Right kidney (tissue), 1 donor: ENCODE results near the gene TACSTD2.
A peak's percentile ranks its signal among the peaks of the same experiment; 100 is the strongest.
"Not testable (repeated sequence)": the region's sequence is repeated elsewhere in the genome, so short reads cannot be mapped to it uniquely, and the experiment has no call there.

Experiments
- DNase-seq: peaks from one replicate; pipeline ENCODE4 v3.0.0-alpha.2; 2016

TACSTD2 gene

DNA sequence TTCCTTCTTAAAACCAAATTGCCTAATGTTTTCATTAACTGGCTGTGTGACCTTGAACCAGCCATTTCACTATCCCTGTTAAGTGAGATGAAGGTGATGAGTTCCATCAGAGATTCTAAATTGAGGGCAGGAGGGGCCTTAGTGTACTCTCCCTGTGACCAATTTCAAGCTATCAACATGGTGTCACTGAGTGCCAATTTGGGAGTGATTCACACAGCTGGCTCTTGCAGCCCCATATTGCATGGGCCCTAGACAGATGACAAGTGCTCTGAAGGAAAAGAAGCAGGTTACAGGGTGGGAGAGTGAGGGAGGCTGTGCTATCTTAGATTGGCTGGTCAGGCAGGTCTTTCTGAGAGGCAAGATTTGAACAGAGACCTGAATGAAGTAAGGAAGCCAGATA, 13.0 kb upstream of the TACSTD2 start:
- no peak for DNase-seq

DNA sequence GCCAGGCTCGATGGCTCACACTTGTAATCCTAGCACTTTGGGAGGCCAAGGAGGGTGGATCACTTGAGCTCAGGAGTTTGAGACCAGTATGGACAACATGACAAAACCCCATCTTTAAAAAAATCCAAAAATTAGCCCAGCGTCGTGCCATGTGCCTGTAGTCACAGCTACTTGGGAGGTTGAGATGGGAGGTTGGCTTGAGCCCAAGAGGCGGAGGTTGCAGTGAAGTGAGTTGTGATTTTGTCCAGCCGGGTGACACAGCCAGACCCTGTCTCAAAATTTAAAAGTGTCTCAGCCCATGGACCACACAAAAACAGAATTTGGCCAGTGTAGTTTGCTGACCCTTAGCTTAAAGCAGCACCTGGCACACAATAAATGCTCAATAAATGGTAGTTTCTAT, 11.3 kb upstream of the TACSTD2 start:
- DNase-seq = no peak

GRCh38 chr1:58587667-58588066, 10.6 kb upstream of the TACSTD2 start:
- DNase-seq = no peak

DNA sequence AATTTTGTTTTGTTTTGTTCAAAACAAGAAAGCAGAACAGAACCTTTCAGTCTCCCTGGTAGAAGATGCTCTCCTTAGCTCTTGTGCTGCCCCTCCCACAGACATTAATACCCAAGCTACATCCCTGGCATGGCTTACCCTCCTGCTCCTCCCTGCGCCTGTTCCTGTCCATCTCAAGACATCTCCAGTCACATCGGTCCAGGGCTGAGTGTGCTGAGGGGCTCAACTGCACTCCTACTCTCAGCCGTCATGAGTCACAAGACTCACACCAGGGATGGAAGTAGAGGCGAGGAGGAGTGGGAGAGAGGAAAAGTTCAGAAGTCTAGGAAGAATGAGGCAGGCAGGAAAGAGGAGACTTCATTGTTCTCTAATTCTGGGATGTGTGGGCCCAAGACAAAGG, 9.2 kb upstream of the TACSTD2 start:
- DNase-seq = no peak

DNA sequence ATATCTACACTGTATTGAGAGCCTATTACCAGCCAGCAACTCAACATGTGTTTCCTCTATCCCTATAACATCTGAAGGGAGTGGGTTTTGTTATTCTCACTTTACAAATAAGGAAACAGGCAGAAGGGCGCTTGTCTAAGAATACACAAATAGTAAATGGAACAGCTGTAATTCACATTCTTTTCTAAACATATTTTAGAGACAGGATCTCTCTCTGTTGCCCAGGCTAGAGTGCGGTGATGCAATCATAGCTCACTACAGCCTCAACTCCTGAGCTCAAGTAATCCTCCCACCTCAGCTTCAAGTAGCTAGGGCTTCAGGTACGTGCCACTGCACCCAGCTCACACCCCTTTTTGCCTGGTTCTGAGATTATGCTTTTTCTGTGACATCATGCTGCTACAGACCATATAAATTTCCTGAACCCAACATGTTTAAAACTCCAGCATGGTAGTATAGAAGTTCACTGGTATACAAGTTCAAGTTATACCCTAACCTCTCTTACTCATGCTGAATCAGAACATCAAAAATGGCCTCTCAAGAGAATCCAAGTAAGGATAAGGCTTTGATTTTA, 8.6 kb upstream of the TACSTD2 start:
- DNase-seq = no peak

DNA sequence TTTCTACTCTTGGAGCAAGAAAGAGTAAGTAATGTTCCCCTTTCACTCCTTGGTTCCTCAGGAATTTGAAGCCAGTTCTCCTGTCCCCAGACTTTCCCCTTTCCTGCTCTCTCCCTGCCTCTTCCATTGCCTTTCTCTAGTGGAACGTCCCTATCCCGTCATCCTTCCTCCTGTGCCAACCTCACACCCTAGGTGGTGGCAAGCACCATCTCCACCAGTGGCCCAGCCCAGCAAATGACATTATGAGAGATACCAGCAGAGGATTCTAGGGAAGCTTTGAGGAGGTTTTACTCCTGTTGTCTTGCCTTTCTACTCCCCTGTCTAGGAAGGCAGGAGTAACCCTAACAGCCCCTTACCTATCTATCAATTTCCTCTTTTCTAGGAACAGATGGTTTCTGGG, 8.1 kb upstream of the TACSTD2 start:
- no peak for DNase-seq

DNA sequence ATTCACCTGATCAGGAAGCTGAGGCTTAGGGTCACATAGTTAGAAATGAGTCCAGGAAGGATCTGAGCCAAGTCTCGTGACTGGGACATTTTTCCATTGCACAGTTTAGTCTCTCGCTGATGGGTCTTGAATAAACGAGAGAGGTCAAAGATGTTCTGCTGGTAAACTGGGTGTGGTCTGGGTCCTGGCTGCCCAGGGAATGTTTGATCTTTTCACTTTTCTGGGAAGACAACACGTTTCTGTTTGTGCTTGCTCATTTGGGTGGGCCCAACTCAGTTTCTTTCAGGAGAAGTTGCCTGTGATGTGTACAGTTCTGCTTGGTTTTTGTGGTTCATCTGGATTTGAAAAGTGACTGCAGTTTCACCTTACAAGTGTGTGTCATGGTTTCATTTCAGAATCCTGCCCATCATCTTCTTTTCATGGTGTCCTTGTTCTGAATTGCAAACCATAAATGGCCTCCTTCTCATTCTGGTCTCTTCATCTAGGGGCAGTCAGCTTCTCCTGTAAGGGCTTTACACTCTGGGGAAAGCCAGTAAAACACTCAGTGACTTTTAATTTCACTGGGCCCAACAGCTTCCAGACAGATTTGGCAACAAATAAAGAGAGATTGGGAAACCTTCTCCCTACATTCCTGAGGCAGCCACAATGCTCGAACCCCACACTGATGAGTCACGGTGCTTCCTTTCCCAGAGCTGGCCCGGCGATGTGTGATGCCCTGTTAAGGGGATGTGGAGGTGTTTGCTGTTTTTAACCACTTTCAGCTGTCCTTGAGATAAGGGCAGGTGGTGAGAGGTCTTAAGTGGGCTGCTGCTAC, 7.2 kb upstream of the TACSTD2 start:
- DNase-seq = no peak

DNA sequence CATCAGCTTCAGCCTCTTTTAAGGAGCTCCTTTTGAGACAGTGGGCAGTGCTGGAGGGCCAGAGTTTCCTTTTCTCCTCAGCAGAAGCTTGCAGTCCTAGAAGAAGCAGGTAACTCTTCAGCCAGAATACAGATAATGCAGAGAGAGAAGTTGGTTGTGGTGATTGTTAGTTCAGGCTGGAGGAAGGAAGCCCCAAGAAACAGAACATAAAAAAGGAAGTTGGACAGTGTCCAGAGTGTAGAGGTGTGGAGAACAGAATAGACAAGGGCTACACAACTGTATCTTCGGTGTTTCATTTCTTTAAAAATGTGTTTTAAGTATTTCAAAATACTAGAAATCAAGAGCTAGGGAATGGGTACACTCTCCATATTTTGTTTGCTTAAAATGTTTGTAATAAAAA, 6.4 kb upstream of the TACSTD2 start:
- DNase-seq = no peak

- DNase-seq = not testable (repeated sequence)
Measured at GRCh38 chr1:58582143-58582542, 5.1 kb upstream of the TACSTD2 start.

DNA sequence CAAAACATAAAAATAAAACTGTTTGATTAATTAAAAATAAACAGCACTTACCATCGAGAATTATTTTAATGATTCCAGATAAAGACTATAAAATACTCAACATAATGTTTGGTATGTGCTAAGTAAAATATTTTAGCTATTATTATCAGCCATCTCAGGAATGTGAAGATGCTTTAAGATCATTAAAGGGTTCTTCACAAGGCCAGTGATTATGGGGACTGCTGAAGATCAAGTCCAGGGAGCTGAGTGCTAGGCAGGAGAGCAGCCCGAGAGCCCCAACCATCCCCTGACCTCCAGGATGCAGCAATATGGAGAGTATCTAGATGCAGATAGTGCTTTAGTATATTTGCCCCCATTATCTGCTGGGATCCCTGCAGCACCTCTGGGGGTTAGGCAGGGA, 4.6 kb upstream of the TACSTD2 start:
- DNase-seq = no peak

DNA sequence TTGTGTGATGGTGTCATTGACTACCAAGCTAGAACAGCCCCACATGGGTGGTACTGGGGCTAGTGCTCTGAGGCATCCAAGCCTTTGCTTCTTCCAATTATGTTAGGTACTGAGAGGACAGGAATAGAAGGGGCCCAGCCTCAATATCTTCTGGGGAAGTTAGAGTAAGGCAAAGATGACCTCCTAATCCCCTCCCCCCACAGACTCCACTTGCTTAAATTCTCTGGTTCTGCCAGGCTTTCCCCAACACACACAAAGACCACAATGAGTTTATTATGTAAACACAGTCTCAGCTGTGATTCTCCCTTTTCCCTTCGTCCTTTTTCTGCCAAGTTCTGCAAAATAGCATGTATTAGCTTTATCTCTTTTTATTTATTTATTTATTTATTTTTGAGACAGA, 3.1 kb upstream of the TACSTD2 start:
- no peak for DNase-seq

GRCh38 chr1:58577654-58578030, 590 bp upstream of the TACSTD2 start:
- no peak for DNase-seq

GRCh38 chr1:58576325-58576726, 726 bp downstream of the TACSTD2 start:
- peak; percentile 70 for DNase-seq

DNA sequence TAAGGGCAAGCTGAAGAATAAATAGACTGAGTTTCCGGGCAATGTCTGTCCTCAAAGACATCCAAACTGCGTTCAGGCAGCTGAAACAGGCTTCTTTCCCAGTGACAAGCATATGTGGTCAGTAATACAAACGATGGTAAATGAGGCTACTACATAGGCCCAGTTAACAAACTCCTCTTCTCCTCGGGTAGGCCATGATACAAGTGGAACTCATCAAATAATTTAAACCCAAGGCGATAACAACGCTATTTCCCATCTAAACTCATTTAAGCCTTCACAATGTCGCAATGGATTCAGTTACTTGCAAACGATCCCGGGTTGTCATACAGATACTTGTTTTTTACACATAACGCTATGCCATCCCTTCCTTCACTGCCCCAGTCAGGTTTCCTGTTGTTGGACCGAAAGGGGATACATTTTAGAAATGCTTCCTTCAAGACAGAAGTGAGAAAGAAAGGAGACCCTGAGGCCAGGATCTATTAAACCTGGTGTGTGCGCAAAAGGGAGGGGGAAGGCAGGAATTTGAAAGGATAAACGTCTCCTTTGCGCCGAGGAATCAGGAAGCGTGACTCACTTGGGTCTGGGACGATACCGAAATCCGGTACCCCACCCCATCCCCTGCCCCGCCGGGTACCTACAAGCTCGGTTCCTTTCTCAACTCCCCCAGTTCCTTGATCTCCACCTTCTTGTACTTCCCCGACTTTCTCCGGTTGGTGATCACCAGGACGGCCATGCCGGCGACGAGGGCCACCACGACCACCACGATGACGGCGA, 1.3 kb downstream of the TACSTD2 start:
- no peak for DNase-seq

GRCh38 chr1:58574816-58575215, 2.2 kb downstream of the TACSTD2 start:
- no peak for DNase-seq

- no peak for DNase-seq
Measured at GRCh38 chr1:58573705-58574591, 3.1 kb downstream of the TACSTD2 start.

- no peak for DNase-seq
Measured at GRCh38 chr1:58573138-58573537, 3.9 kb downstream of the TACSTD2 start.

- DNase-seq = no peak
Measured at GRCh38 chr1:58572690-58573089, 4.4 kb downstream of the TACSTD2 start.

- DNase-seq = no peak
Measured at GRCh38 chr1:58571616-58572015, 5.4 kb downstream of the TACSTD2 start.

DNA sequence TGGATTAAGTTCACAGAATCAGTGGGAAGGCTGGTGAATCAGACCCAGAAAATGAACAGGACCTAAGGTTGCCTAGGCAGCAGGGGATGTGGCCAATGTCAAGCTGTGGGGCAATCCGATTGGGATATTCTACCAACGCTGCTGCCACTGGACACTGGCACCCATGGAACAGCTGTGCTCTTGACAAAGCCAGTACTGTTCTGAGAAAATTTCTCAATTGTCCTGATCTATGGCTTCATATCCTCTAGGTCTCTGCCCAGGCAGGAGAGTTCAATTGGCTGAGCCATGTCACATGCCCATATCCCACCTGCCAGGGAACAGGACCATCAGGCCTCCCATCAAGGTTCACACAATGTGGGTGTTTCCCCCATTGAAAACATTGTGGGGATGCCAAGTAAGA, 6.2 kb downstream of the TACSTD2 start:
- no peak for DNase-seq

GRCh38 chr1:58570094-58570493, 7.0 kb downstream of the TACSTD2 start:
- DNase-seq = no peak

DNA sequence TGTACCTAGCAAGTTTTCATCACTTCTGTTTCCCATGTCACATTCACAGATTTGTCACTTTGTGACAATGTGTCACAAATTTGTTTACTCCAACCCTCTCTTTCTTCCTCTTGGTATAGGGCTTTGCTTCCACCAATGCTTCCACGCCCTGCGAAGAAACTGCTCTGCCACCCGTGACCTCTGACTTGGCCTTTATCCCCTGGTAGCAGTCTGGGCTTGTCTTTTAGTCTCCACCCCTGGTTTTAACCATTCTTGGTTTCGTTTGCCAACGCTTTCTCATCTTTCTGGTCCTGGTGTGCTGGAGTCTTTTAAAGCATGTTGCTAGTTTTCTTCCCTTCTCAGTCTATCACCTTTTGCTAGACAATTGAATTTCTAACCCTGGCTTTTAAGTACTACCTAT, 8.1 kb downstream of the TACSTD2 start:
- DNase-seq = no peak
